WTC11 (cell line): Measurements from ENCODE around the gene ARX. TPM values are rescaled to one million over a fixed set of nuclear protein-coding genes. Genes with fewer than 3 reads are reported as not detected.

Source experiments
- ATAC-seq: fragments of 200-7000 bp; cut with Tn5 transposase; 2 replicates; pipeline ENCODE4 v1.10.0; 2021; ENCODE audit warnings: mild to moderate bottlenecking, moderate library complexity
- Bru-seq: library from RNA; stranded (reverse); fragments of 400-500 nt; gene quantifications from one replicate; lab custom pipeline; 2021; lab: Mats Ljungman, UMichigan
- CTCF ChIA-PET: fragments of 300-600 bp; sonication (Branson Sonifier 250); formaldehyde crosslinking; loops from one replicate; lab custom pipeline; 2021; ENCODE audit warnings: antibody characterized with exemption; lab: Charles Lee
- POLR2A ChIA-PET: fragments of 350-600 bp; sonication (Branson Sonifier 250); formaldehyde crosslinking; loops from one replicate; lab custom pipeline; 2021; ENCODE audit warnings: antibody characterized with exemption; lab: Charles Lee
- DNase-seq: peaks from one replicate; pipeline ENCODE4 v3.0.0; 2021; ENCODE audit warnings: low spot score
- H3K27ac Mint-ChIP-seq: 2 replicates; pipeline ENCODE4 v1.8.0; 2021; ENCODE audit warnings: mixed read lengths
- H3K27me3 Mint-ChIP-seq: 2 replicates; pipeline ENCODE4 v1.8.0; 2021; ENCODE audit warnings: low read depth, mild to moderate bottlenecking, moderate library complexity, mixed read lengths
- H3K36me3 Mint-ChIP-seq: 2 replicates; pipeline ENCODE4 v1.8.0; 2021; ENCODE audit warnings: mixed read lengths
- H3K4me1 Mint-ChIP-seq: 2 replicates; pipeline ENCODE4 v1.8.0; 2022; ENCODE audit warnings: mixed read lengths
- H3K4me3 Mint-ChIP-seq: 2 replicates; pipeline ENCODE4 v1.8.0; 2021; ENCODE audit warnings: mild to moderate bottlenecking, moderate library complexity, mixed read lengths
- H3K9me3 Mint-ChIP-seq: 2 replicates; pipeline ENCODE4 v1.8.0; 2021; ENCODE audit warnings: mixed read lengths
- ATF1 ChIP-seq: sonication (generic); formaldehyde crosslinking; IDR thresholded peaks from 2 replicates; pipeline ENCODE4 v1.8.1; 2023; ENCODE audit warnings: mild to moderate bottlenecking, moderate library complexity, missing genetic modification reagents
- CBFB ChIP-seq: sonication (generic); formaldehyde crosslinking; IDR thresholded peaks from 2 replicates; pipeline ENCODE4 v1.8.1; 2022; ENCODE audit warnings: mild to moderate bottlenecking, low read depth, missing genetic modification reagents
- CREM ChIP-seq: sonication (generic); formaldehyde crosslinking; IDR thresholded peaks from 2 replicates; pipeline ENCODE4 v1.8.1; 2022; ENCODE audit warnings: mild to moderate bottlenecking, missing genetic modification reagents, moderate library complexity
- FOXK1 ChIP-seq: sonication (generic); formaldehyde crosslinking; IDR thresholded peaks from 2 replicates; pipeline ENCODE4 v1.8.0; 2022; ENCODE audit warnings: mild to moderate bottlenecking, moderate library complexity, missing genetic modification reagents
- GRHL2 ChIP-seq: fragments of 250-450 bp; sonication (Bioruptor Pico); IDR thresholded peaks from 2 replicates; pipeline ENCODE4 v1.8.0; 2022; ENCODE audit warnings: mild to moderate bottlenecking, moderate library complexity; ENCODE audit not compliant: insufficient replicate concordance, severe bottlenecking
- HMGA2 ChIP-seq: fragments of 250-450 bp; sonication (Bioruptor Pico); IDR thresholded peaks from 2 replicates; pipeline ENCODE4 v1.4.0; 2021; ENCODE audit warnings: mild to moderate bottlenecking, moderate library complexity
- JUN ChIP-seq: sonication (generic); formaldehyde crosslinking; IDR thresholded peaks from 2 replicates; pipeline ENCODE4 v1.8.0; 2023; ENCODE audit warnings: mild to moderate bottlenecking, missing genetic modification reagents
- NFE2L1 ChIP-seq: sonication (generic); formaldehyde crosslinking; IDR thresholded peaks from 2 replicates; pipeline ENCODE4 v1.8.1; 2023; ENCODE audit warnings: missing genetic modification reagents
- RORB ChIP-seq: fragments of 250-450 bp; sonication (Bioruptor Pico); IDR thresholded peaks from 2 replicates; pipeline ENCODE4 v1.9.0; 2021; ENCODE audit warnings: mild to moderate bottlenecking
- SMAD3 ChIP-seq: sonication (generic); formaldehyde crosslinking; IDR thresholded peaks from 2 replicates; pipeline ENCODE4 v1.8.0; 2022; ENCODE audit warnings: missing genetic modification reagents, mild to moderate bottlenecking, borderline replicate concordance
- SMAD4 ChIP-seq: sonication (generic); formaldehyde crosslinking; IDR thresholded peaks from 2 replicates; pipeline ENCODE4 v1.8.0; 2022; ENCODE audit warnings: mild to moderate bottlenecking, missing genetic modification reagents
- TCF7 ChIP-seq: sonication (generic); formaldehyde crosslinking; IDR thresholded peaks from 2 replicates; pipeline ENCODE4 v1.8.0; 2022; ENCODE audit warnings: mild to moderate bottlenecking, low read depth, missing genetic modification reagents, moderate library complexity
- TEAD1 ChIP-seq: sonication (generic); formaldehyde crosslinking; IDR thresholded peaks from 2 replicates; pipeline ENCODE4 v1.8.0; 2022; ENCODE audit warnings: mild to moderate bottlenecking, missing genetic modification reagents
- ZNF121 ChIP-seq: sonication (generic); formaldehyde crosslinking; IDR thresholded peaks from 2 replicates; pipeline ENCODE4 v1.8.0; 2023; ENCODE audit warnings: missing genetic modification reagents
- ZNF219 ChIP-seq: sonication (generic); formaldehyde crosslinking; IDR thresholded peaks from 2 replicates; pipeline ENCODE4 v1.8.0; 2023; ENCODE audit warnings: missing genetic modification reagents, mild to moderate bottlenecking, borderline replicate concordance
- ZNF317 ChIP-seq: sonication (generic); formaldehyde crosslinking; IDR thresholded peaks from 2 replicates; pipeline ENCODE4 v1.8.1; 2023; ENCODE audit warnings: low read depth, mild to moderate bottlenecking, moderate library complexity, missing genetic modification reagents, borderline replicate concordance
- ZNF671 ChIP-seq: fragments of 250-450 bp; sonication (Bioruptor Pico); IDR thresholded peaks from 2 replicates; pipeline ENCODE4 v1.8.0; 2021; ENCODE audit warnings: mild to moderate bottlenecking
- long read RNA-seq, 3 experiments: library from RNA in 1 of 3; library from capped mRNA in 1 of 3; library from polyadenylated mRNA in 1 of 3; unstranded in 2 of 3; stranded (forward) in 1 of 3; transcript quantifications; one replicate each; pipeline ENCODE4 v2.0.0, GENCODE V29; 2021
- total RNA-seq: library from RNA; stranded (reverse); gene quantifications from 3 replicates; pipeline ENCODE4 v1.2.3, GENCODE V29; 2021
- TF ChIP-seq, protein P1 (sequence below): sonication (generic); formaldehyde crosslinking; IDR thresholded peaks from 2 replicates; pipeline ENCODE4 v1.8.1; 2023; ENCODE audit warnings: mild to moderate bottlenecking, missing genetic modification reagents, borderline replicate concordance
- TF ChIP-seq, protein P2 (sequence below): fragments of 250-450 bp; sonication (Bioruptor Pico); conservative IDR thresholded peaks from 2 replicates; pipeline ENCODE4 v1.9.0; 2021; ENCODE audit warnings: mild to moderate bottlenecking
- TF ChIP-seq, protein P3 (sequence below): sonication (generic); formaldehyde crosslinking; IDR thresholded peaks from 2 replicates; pipeline ENCODE4 v1.8.0; 2022; ENCODE audit warnings: mild to moderate bottlenecking, missing genetic modification reagents
- TF ChIP-seq, protein P4 (sequence below): sonication (generic); formaldehyde crosslinking; IDR thresholded peaks from 2 replicates; pipeline ENCODE4 v1.8.1; 2023; ENCODE audit warnings: mild to moderate bottlenecking, missing genetic modification reagents, moderate library complexity
- TF ChIP-seq, protein P5 (sequence below): fragments of 250-450 bp; sonication (Bioruptor Pico); IDR thresholded peaks from 2 replicates; pipeline ENCODE4 v1.9.0; 2021; ENCODE audit warnings: mild to moderate bottlenecking
- TF ChIP-seq, protein P6 (sequence below): sonication (generic); formaldehyde crosslinking; IDR thresholded peaks from 2 replicates; pipeline ENCODE4 v1.8.1; 2022; ENCODE audit warnings: missing genetic modification reagents, borderline replicate concordance
- TF ChIP-seq, protein P7 (sequence below): sonication (generic); formaldehyde crosslinking; IDR thresholded peaks from 2 replicates; pipeline ENCODE4 v1.8.0; 2022; ENCODE audit warnings: missing genetic modification reagents

ARX gene
- 0.07 TPM in 1 of 3 replicates, not detected in the others for total RNA-seq
- Bru-seq, nascent RNA = percentile 9 among the genes with signal in this experiment
- long read RNA-seq, experiment 1 = 0 reads
- long read RNA-seq, experiment 2 = 0 reads
- long read RNA-seq, experiment 3 = 0 reads

DNA sequence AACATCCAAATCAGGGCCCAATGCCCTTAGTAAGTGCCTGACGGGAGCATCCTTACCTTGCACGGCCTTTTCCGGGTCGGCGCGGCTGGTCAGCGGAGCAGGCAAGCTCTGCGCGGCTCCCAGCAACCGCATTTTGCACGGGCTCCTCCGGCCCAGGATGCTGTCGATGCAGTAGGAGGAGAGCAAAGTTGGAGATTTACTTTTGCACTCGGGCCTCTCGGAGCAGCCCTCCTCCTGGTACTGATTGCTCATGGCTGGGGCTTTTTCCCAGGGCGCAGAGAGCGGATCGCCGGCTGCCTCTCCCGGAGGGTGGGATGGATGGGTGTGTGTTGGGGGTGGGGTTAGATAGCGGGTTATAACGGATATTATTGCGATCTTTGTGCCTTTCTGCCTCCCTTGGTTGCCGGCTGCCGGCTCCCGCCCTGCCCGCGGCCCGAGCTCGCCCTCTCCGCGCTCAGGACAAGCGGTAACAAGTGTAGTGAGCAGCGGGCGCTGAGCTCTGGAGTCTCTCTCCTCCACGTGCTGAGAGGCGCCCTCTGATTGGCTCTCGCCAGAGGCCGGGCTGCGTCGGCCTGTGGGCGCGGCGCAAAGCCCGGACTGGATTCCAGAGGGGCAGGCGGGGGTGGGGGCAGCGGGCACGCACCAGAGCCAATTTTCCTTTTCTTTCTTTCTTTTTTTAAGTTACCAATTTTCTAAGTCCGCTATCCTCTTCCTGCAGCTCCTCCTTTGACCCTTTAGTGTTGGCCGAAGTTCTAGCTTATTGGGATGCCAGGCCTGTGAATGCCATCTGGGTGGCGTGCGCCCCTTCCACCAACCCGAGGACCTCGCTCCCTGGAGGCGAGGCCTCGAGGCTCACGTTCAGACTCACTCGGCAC, at the start of gene ARX:
Gene ARX, minus strand, starts transcription at position 480 of the 875 bp plus-strand sequence. Its CDS starts 228 bp downstream, at position 252.
- ChIA-PET POLR2A (interaction anchor here (1.0 to 1.4 kb wide), 2 partner anchors 9 to 14 kb away, joined by 4 read pairs; no protein-coding TSS in a partner anchor), CTCF (no interaction called here)
- Mint-ChIP-seq H3K9me3 (no peaks in the 10 kb centered on the region), H3K27ac (no peak within 1 kb of the TSS), H3K4me3 (peak within 1 kb of the TSS; percentile 76), H3K4me1 (peaks cover 45% of the 10 kb centered on the region), H3K36me3 (no peaks in the 10 kb centered on the region), H3K27me3 (peaks cover 95% of the 10 kb centered on the region)
- peak; percentile 66 for ATAC-seq
- peak; percentile 78 for DNase-seq
- TF ChIP-seq TCF7 (no peak), SMAD3 (CRISPR knock-in tag) (no peak), ZNF671 (no peak), CREM (CRISPR knock-in tag) (no peak), JUN (no peak), SMAD4 (no peak), FOXK1 (CRISPR knock-in tag) (peak; percentile 33; the same call in 1 of the 2 replicates), ZNF121 (CRISPR knock-in tag) (no peak), ATF1 (CRISPR knock-in tag) (no peak), GRHL2 (CRISPR knock-in tag) (no peak), CBFB (CRISPR knock-in tag) (no peak), RORB (CRISPR knock-in tag) (no peak), NFE2L1 (CRISPR knock-in tag) (no peak), HMGA2 (CRISPR knock-in tag) (no peak), ZNF219 (CRISPR knock-in tag) (no peak), ZNF317 (CRISPR knock-in tag) (no peak), TEAD1 (CRISPR knock-in tag) (no peak)
- TF ChIP-seq, protein P1, sequence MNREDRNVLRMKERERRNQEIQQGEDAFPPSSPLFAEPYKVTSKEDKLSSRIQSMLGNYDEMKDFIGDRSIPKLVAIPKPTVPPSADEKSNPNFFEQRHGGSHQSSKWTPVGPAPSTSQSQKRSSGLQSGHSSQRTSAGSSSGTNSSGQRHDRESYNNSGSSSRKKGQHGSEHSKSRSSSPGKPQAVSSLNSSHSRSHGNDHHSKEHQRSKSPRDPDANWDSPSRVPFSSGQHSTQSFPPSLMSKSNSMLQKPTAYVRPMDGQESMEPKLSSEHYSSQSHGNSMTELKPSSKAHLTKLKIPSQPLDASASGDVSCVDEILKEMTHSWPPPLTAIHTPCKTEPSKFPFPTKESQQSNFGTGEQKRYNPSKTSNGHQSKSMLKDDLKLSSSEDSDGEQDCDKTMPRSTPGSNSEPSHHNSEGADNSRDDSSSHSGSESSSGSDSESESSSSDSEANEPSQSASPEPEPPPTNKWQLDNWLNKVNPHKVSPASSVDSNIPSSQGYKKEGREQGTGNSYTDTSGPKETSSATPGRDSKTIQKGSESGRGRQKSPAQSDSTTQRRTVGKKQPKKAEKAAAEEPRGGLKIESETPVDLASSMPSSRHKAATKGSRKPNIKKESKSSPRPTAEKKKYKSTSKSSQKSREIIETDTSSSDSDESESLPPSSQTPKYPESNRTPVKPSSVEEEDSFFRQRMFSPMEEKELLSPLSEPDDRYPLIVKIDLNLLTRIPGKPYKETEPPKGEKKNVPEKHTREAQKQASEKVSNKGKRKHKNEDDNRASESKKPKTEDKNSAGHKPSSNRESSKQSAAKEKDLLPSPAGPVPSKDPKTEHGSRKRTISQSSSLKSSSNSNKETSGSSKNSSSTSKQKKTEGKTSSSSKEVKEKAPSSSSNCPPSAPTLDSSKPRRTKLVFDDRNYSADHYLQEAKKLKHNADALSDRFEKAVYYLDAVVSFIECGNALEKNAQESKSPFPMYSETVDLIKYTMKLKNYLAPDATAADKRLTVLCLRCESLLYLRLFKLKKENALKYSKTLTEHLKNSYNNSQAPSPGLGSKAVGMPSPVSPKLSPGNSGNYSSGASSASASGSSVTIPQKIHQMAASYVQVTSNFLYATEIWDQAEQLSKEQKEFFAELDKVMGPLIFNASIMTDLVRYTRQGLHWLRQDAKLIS = no peak
- TF ChIP-seq, protein P2, sequence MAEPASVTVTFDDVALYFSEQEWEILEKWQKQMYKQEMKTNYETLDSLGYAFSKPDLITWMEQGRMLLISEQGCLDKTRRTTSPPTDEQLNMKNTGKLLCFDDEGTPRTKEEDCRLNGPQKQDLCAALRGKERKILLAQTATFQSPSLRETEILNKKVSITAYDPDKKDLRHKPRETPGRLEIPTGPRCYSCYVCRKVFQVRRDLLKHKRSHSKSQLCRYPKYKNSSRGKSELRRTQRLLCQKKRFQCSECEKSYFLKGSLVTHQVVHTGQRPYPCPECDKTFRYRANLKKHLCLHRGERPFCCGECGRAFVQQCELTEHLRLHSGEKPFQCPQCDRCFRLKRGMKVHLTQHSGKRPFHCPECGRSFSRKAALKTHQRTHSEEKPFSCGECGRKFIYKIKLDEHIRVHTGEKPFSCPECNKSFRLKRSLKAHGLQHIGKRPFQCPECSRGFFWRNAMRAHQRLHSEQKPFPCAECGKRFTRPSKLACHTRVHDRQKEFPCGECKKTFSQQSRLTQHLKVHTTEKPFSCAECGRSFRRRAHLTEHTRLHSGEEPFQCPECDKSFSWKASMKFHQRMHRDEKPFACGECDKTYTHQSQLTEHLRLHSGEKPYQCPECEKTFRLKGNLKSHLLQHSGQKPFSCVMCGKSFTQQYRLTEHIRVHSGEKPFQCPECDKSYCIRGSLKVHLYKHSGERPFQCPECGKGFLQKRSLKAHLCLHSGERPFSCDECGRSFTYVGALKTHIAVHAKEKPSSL = no peak
- TF ChIP-seq, protein P3, sequence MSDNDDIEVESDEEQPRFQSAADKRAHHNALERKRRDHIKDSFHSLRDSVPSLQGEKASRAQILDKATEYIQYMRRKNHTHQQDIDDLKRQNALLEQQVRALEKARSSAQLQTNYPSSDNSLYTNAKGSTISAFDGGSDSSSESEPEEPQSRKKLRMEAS (CRISPR knock-in tag) = peak; percentile 22; the same call in 1 of the 2 replicates
- TF ChIP-seq, protein P4, sequence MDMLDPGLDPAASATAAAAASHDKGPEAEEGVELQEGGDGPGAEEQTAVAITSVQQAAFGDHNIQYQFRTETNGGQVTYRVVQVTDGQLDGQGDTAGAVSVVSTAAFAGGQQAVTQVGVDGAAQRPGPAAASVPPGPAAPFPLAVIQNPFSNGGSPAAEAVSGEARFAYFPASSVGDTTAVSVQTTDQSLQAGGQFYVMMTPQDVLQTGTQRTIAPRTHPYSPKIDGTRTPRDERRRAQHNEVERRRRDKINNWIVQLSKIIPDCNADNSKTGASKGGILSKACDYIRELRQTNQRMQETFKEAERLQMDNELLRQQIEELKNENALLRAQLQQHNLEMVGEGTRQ (CRISPR knock-in tag) = peak; percentile 77
- TF ChIP-seq, protein P5, sequence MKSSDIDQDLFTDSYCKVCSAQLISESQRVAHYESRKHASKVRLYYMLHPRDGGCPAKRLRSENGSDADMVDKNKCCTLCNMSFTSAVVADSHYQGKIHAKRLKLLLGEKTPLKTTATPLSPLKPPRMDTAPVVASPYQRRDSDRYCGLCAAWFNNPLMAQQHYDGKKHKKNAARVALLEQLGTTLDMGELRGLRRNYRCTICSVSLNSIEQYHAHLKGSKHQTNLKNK (CRISPR knock-in tag) = no peak
- TF ChIP-seq, protein P6, sequence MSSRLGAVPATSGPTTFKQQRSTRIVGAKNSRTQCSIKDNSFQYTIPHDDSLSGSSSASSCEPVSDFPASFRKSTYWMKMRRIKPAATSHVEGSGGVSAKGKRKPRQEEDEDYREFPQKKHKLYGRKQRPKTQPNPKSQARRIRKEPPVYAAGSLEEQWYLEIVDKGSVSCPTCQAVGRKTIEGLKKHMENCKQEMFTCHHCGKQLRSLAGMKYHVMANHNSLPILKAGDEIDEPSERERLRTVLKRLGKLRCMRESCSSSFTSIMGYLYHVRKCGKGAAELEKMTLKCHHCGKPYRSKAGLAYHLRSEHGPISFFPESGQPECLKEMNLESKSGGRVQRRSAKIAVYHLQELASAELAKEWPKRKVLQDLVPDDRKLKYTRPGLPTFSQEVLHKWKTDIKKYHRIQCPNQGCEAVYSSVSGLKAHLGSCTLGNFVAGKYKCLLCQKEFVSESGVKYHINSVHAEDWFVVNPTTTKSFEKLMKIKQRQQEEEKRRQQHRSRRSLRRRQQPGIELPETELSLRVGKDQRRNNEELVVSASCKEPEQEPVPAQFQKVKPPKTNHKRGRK (CRISPR knock-in tag) = no peak
- TF ChIP-seq, protein P7, sequence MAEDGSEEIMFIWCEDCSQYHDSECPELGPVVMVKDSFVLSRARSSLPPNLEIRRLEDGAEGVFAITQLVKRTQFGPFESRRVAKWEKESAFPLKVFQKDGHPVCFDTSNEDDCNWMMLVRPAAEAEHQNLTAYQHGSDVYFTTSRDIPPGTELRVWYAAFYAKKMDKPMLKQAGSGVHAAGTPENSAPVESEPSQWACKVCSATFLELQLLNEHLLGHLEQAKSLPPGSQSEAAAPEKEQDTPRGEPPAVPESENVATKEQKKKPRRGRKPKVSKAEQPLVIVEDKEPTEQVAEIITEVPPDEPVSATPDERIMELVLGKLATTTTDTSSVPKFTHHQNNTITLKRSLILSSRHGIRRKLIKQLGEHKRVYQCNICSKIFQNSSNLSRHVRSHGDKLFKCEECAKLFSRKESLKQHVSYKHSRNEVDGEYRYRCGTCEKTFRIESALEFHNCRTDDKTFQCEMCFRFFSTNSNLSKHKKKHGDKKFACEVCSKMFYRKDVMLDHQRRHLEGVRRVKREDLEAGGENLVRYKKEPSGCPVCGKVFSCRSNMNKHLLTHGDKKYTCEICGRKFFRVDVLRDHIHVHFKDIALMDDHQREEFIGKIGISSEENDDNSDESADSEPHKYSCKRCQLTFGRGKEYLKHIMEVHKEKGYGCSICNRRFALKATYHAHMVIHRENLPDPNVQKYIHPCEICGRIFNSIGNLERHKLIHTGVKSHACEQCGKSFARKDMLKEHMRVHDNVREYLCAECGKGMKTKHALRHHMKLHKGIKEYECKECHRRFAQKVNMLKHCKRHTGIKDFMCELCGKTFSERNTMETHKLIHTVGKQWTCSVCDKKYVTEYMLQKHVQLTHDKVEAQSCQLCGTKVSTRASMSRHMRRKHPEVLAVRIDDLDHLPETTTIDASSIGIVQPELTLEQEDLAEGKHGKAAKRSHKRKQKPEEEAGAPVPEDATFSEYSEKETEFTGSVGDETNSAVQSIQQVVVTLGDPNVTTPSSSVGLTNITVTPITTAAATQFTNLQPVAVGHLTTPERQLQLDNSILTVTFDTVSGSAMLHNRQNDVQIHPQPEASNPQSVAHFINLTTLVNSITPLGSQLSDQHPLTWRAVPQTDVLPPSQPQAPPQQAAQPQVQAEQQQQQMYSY (CRISPR knock-in tag) = peak; percentile 94
